GM10266 (cell line): ENCODE results near the gene KANSL1.
"Not testable (repeated sequence)": the region's sequence is repeated elsewhere in the genome, so short reads cannot be mapped to it uniquely, and the experiment has no call there.

Experiments used
- DNase-seq: peaks from one replicate; pipeline ENCODE4 v3.0.0; 2012; ENCODE audit errors: extremely low spot score
- TF ChIP-seq, protein P1 (sequence below): IDR thresholded peaks from 2 replicates; pipeline ENCODE4 v1.5.1; 2012; ENCODE audit warnings: mild to moderate bottlenecking, low read depth; ENCODE audit not compliant: control insufficient read depth, insufficient read depth; ENCODE audit errors: missing control alignments

KANSL1 gene

DNA sequence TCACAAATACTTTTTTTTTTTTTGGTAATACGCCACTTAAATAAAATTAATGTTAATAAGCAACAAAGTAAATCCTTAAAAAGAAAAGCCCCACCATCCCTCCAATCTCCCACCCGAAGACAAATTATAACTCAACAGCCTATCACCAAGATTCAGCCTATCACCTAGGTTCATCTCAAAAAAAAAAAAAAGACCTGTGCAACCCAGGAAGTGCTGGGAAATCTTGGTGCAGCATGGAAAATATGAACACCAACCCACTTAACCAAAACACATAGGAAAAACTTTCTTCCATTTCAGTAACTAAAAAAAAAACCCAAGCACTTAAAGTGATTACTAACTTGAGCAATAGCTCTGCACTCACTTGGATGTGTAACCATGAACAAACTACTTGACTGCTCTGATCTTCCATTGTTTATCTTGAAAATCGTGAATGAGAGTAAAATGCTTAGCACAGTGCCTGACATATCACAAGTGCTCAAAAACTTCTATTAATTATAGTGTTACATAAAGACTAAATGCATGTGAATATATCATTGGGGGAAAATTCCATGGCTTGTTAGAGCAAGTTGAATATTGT lies 103.8 kb downstream of the KANSL1 start:
- TF ChIP-seq, protein P1, sequence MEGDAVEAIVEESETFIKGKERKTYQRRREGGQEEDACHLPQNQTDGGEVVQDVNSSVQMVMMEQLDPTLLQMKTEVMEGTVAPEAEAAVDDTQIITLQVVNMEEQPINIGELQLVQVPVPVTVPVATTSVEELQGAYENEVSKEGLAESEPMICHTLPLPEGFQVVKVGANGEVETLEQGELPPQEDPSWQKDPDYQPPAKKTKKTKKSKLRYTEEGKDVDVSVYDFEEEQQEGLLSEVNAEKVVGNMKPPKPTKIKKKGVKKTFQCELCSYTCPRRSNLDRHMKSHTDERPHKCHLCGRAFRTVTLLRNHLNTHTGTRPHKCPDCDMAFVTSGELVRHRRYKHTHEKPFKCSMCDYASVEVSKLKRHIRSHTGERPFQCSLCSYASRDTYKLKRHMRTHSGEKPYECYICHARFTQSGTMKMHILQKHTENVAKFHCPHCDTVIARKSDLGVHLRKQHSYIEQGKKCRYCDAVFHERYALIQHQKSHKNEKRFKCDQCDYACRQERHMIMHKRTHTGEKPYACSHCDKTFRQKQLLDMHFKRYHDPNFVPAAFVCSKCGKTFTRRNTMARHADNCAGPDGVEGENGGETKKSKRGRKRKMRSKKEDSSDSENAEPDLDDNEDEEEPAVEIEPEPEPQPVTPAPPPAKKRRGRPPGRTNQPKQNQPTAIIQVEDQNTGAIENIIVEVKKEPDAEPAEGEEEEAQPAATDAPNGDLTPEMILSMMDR = no peak
- no peak for DNase-seq

DNA sequence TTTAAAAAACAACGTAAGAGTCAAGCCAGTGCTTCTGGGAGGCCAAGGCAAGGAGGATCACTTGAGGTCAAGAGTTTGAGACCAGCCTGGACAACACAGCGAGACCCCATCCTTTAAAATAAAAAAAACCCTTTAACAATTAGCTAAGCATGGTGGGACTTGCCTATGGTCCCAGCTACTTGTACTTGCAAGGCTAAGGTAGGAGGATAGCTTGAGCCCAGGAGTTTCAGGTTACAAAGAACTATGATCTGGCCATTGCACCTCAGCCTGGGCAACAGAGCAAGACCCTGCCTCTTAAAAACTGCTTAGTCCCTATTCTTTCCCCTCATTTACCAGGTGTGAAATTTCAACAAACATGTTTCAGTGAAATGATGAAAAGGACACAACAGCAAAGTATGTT lies 104.6 kb downstream of the KANSL1 start:
- no peak for DNase-seq
- TF ChIP-seq, protein P1 = no peak

DNA sequence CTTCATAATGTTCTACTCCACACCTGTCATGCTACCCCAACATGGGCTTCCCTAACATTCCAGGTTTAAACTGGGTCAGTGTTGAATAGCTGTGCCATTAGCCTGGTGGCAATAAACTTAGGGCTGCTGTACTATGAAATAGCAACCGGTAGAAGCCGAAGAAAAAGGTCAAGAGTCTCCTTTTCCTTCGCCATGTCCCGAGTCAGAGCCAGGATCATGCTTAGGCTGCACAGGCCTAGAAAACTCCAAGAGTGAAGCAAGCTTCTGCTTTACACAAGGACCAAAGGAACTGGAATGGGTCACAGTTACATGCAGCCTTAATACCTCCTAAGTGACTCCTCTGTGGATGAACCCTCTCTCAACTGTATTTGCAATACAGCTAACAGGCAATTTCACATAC lies 105.4 kb downstream of the KANSL1 start:
- DNase-seq = not testable (repeated sequence)

DNA sequence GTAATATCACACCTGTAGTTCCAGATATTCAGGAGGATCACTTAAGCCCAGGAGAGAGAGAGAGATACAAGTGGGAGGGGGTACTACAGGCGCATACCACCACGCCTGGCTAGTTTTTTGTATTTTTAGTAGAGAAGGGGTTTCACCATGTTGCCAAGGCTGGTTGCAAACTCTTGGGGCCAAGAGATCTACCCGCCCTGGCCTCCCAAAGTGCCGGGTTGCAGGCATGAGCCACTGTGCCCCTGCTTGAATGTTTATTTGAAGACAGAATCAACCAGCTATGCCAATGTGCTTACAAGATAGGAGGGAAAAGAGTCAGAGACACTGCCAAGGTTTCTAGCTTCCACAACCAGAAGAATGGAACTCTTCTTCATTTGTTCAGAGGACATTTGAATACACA lies 106.4 kb downstream of the KANSL1 start:
- TF ChIP-seq, protein P1 = no peak
- DNase-seq = no peak

DNA sequence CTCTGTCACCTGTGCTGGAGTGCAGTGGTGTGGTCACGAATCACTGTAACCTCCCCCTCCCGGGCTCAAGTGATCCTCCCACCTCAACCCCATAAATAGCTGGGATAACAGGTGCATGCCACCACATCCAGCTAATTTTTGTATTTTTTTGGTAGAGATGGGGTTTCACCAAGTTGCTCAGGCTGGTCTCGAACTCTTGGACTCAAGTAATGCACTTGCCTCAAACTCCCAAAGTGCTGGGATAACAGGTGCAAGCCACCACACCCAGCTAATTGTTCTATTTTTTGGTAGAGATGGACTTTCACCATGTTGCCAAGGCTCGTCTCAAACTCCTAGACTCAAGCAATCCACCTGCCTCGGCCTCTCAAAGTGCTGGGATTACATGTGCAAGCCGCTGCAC lies 107.7 kb downstream of the KANSL1 start:
- no peak for DNase-seq
- TF ChIP-seq, protein P1 = no peak

DNA sequence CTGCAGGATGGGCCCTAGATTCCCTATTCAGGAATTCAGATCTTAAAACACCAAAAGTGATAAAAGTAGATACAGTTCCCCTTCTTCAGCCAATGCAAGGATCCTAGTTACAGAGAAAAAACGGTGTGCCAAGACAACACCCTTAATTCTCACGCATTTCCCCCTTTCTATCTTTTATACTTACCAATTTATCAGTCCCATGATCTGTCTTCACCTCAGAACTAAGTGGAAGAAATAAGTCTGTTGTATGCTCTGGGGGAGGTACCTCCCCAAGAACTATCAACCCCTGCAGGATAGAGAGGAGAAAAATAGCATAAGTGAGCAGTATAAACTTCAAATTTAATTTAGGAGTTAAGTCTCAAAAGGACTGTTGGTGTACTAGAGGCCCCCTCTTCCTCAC lies 111.0 kb downstream of the KANSL1 start:
- TF ChIP-seq, protein P1 = no peak
- no peak for DNase-seq

DNA sequence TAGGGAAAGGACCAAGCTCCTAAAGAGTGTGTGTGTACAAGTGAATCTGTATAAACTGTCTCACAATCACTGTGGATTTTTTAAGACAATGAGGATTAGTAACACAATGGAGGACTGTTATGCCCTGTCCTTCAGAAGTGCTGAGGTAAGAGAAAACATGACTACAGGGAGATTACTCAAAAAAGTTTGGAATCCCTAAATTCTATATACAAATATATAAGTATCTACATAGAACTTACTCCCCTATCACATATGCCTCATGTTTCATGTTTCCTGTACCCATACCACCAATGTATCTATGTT lies 112.3 kb downstream of the KANSL1 start:
- TF ChIP-seq, protein P1 = no peak
- no peak for DNase-seq
